ENCODE data around the gene HDC. TPM values are rescaled to one million over a fixed set of nuclear protein-coding genes. Genes with fewer than 3 reads are reported as not detected.

Gene HDC
- polyA plus RNA-seq, 4 donors, result 0.22 to 0.54 TPM; not detected in 2

DNA sequence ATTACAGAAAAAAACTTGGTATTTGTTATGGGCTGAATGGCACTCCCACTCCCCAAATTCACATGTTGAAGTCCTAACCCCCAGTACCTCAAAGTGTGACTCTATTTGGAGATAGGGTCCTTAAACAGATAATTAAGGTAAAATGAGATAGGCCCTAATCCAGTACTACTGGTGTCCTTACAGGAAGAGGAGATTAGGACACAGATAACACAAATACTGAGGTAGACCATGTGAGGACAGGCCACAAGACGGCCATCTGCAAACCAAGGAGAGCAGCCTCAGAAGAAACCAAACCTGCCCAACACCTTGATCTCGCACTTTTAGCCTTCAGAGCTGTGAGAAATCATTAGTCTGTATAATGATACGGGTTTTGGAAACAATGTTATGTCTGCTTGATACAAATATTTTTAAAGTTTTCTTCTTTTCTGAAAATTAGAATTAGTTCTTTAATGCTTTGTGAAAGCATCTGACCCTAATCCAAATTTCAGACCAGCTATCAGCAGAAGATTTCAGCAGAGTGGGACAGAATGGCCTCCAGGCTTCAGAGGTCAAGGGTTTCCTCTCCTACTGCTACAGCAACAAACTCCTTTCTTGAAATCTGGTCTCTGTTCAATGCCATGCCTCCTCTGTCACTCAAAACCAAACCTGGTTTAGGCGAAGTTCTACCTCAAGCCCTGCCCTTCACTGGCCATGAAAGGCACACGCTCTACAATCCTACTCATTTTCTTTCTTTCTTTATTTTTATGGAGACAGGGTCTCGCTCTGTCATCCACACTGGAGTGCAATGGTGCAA is 22.0 kb upstream of the HDC start:
- no peak for FAIRE-seq
- H3K36me3 ChIP-seq (ENCODE audit: control insufficient read depth in 3 of 3, insufficient read depth in 2 of 3, low read depth in 1 of 3, low read length in 3 of 3), result peaks cover 2 to 16% (median 6%) of the 10 kb centered on the region in 3 donors
- no peak overlapping the region for H3K4me3 ChIP-seq (ENCODE audit: low read depth in 1 of 3, low read length in 3 of 3)
- DNase-seq, result no peak
- H3K27me3 ChIP-seq (ENCODE audit: control insufficient read depth in 3 of 3, insufficient read depth in 3 of 3, low read length in 3 of 3), result no peaks in the 10 kb centered on the region
- no peak overlapping the region for H3K27ac ChIP-seq (ENCODE audit: low read depth in 1 of 3, low read length in 2 of 3)
- 96 to 97% (median 96%) methylated on average over 6 of the region's 6 CpGs for WGBS, 3 donors
- no peaks in the 10 kb centered on the region for H3K9me3 ChIP-seq (ENCODE audit: control insufficient read depth in 2 of 2, insufficient read depth in 1 of 2, low read depth in 1 of 2, low read length in 1 of 2)
- H3K4me1 ChIP-seq (ENCODE audit: control insufficient read depth in 3 of 3, insufficient read depth in 2 of 3, low read depth in 1 of 3, low read length in 2 of 3), result no peaks in the 10 kb centered on the region

DNA sequence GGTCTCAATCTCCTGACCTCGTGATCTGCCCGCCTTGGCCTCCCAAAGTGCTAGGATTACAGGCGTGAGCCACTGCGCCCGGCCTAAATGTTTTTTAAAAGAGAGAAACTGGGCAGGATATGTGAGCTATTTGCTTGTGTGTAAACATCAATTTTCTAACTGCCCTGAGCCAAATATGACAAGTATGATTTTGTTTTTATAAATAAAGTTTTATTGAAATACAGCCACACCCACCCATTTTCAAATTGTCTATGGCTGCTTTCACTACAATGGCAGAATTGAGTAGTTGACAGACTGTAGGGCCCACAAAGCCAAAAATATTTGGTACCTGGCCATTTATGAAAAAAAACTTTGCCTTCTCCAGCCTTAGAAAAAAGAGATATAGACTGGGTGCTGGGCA is 15.9 kb upstream of the HDC start:
- Histone ChIP-seq H3K27me3 (ENCODE audit: control insufficient read depth in 3 of 3, insufficient read depth in 3 of 3, low read length in 3 of 3) (no peaks in the 10 kb centered on the region), H3K27ac (ENCODE audit: low read depth in 1 of 3, low read length in 2 of 3) (no peak overlapping the region), H3K36me3 (ENCODE audit: control insufficient read depth in 3 of 3, insufficient read depth in 2 of 3, low read depth in 1 of 3, low read length in 3 of 3) (peaks cover 0 to 5% (median 2%) of the 10 kb centered on the region in 3 donors), H3K4me3 (ENCODE audit: low read depth in 1 of 3, low read length in 3 of 3) (no peak overlapping the region), H3K9me3 (ENCODE audit: control insufficient read depth in 2 of 2, insufficient read depth in 1 of 2, low read depth in 1 of 2, low read length in 1 of 2) (no peaks in the 10 kb centered on the region), H3K4me1 (ENCODE audit: control insufficient read depth in 3 of 3, insufficient read depth in 2 of 3, low read depth in 1 of 3, low read length in 2 of 3) (no peaks in the 10 kb centered on the region)
- DNase-seq, result no peak
- 77 to 93% (median 81%) methylated on average over 4 to 5 of the region's 5 CpGs for WGBS, 3 donors
- FAIRE-seq, result no peak

GRCh38 chr15:50280271-50280670 is 14.7 kb upstream of the HDC start:
- H3K9me3 ChIP-seq (ENCODE audit: control insufficient read depth in 2 of 2, insufficient read depth in 1 of 2, low read depth in 1 of 2, low read length in 1 of 2), result no peaks in the 10 kb centered on the region
- FAIRE-seq (no peak), DNase-seq (no peak)
- peaks cover 0 to 5% (median 2%) of the 10 kb centered on the region in 3 donors for H3K36me3 ChIP-seq (ENCODE audit: control insufficient read depth in 3 of 3, insufficient read depth in 2 of 3, low read depth in 1 of 3, low read length in 3 of 3)
- no peaks in the 10 kb centered on the region for H3K27me3 ChIP-seq (ENCODE audit: control insufficient read depth in 3 of 3, insufficient read depth in 3 of 3, low read length in 3 of 3)
- WGBS, 3 donors, result 93 to 99% (median 97%) methylated on average over 3 of the region's 3 CpGs
- no peak overlapping the region for H3K27ac ChIP-seq (ENCODE audit: low read depth in 1 of 3, low read length in 2 of 3)
- H3K4me1 ChIP-seq (ENCODE audit: control insufficient read depth in 3 of 3, insufficient read depth in 2 of 3, low read depth in 1 of 3, low read length in 2 of 3), result no peaks in the 10 kb centered on the region
- H3K4me3 ChIP-seq (ENCODE audit: low read depth in 1 of 3, low read length in 3 of 3), result no peak overlapping the region

DNA sequence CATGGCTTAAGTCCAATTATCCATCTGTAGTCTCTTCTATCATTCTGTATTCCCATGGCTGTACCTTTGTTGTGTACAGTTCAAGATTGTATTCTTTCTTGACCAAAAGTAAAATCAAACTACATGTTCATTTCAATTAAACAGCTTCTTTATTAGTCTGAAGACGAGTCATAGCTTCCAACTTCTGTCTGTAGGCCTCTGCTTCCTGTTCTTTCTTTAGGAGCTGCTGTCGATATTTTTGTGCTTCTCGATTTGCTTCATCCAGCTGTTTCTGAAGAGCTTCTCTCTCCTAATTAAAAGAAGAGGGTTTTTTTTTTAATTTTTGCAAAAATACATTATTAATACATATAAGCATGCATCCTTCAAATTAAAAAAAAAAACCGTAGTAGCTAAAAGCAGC is 13.0 kb upstream of the HDC start:
- FAIRE-seq (no peak), DNase-seq (no peak)
- Histone ChIP-seq H3K4me3 (ENCODE audit: low read depth in 1 of 3, low read length in 3 of 3) (no peak overlapping the region), H3K27me3 (ENCODE audit: control insufficient read depth in 3 of 3, insufficient read depth in 3 of 3, low read length in 3 of 3) (no peaks in the 10 kb centered on the region), H3K27ac (ENCODE audit: low read depth in 1 of 3, low read length in 2 of 3) (no peak overlapping the region), H3K9me3 (ENCODE audit: control insufficient read depth in 2 of 2, insufficient read depth in 1 of 2, low read depth in 1 of 2, low read length in 1 of 2) (no peaks in the 10 kb centered on the region), H3K4me1 (ENCODE audit: control insufficient read depth in 3 of 3, insufficient read depth in 2 of 3, low read depth in 1 of 3, low read length in 2 of 3) (no peaks in the 10 kb centered on the region), H3K36me3 (ENCODE audit: control insufficient read depth in 3 of 3, insufficient read depth in 2 of 3, low read depth in 1 of 3, low read length in 3 of 3) (peaks cover 0 to 5% (median 0%) of the 10 kb centered on the region in 3 donors)
- 81 to 93% (median 82%) methylated on average over 4 of the region's 4 CpGs for WGBS, 3 donors

GRCh38 chr15:50277370-50277769 is 11.8 kb upstream of the HDC start:
- H3K27me3 ChIP-seq (ENCODE audit: control insufficient read depth in 3 of 3, insufficient read depth in 3 of 3, low read length in 3 of 3), result no peaks in the 10 kb centered on the region
- H3K4me3 ChIP-seq (ENCODE audit: low read depth in 1 of 3, low read length in 3 of 3), result no peak overlapping the region
- FAIRE-seq (no peak), DNase-seq (no peak)
- 85 to 90% (median 85%) methylated on average over 1 of the region's 1 CpG for WGBS, 3 donors
- no peaks in the 10 kb centered on the region for H3K4me1 ChIP-seq (ENCODE audit: control insufficient read depth in 3 of 3, insufficient read depth in 2 of 3, low read depth in 1 of 3, low read length in 2 of 3)
- H3K36me3 ChIP-seq (ENCODE audit: control insufficient read depth in 3 of 3, insufficient read depth in 2 of 3, low read depth in 1 of 3, low read length in 3 of 3), result peaks cover 0 to 5% (median 0%) of the 10 kb centered on the region in 3 donors
- no peak overlapping the region for H3K27ac ChIP-seq (ENCODE audit: low read depth in 1 of 3, low read length in 2 of 3)
- no peaks in the 10 kb centered on the region for H3K9me3 ChIP-seq (ENCODE audit: control insufficient read depth in 2 of 2, insufficient read depth in 1 of 2, low read depth in 1 of 2, low read length in 1 of 2)

DNA sequence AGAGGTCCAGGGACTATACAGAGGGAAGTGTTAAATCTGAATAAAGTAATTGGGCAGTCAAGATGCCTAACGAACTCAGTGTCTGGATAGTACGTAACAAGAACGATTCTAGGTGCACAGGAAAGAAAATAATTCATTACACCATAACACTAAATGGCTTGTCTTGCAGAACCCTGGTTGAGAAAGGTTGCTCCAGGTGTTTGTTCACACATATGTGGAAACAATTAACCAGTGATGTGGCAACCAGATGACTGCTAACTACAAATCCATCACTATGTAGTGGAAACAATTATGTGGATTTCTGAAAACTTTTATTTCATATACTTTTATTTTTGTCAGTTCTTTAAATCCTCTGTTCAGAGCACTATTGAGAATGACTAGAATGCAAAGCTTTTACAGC is 10.4 kb upstream of the HDC start:
- DNase-seq (no peak), FAIRE-seq (no peak)
- 85 to 96% (median 89%) methylated on average over 3 of the region's 3 CpGs for WGBS, 3 donors
- H3K27me3 ChIP-seq (ENCODE audit: control insufficient read depth in 3 of 3, insufficient read depth in 3 of 3, low read length in 3 of 3), result no peaks in the 10 kb centered on the region
- H3K4me1 ChIP-seq (ENCODE audit: control insufficient read depth in 3 of 3, insufficient read depth in 2 of 3, low read depth in 1 of 3, low read length in 2 of 3), result no peaks in the 10 kb centered on the region
- no peak overlapping the region for H3K27ac ChIP-seq (ENCODE audit: low read depth in 1 of 3, low read length in 2 of 3)
- H3K4me3 ChIP-seq (ENCODE audit: low read depth in 1 of 3, low read length in 3 of 3), result no peak overlapping the region
- H3K9me3 ChIP-seq (ENCODE audit: control insufficient read depth in 2 of 2, insufficient read depth in 1 of 2, low read depth in 1 of 2, low read length in 1 of 2), result no peaks in the 10 kb centered on the region
- H3K36me3 ChIP-seq (ENCODE audit: control insufficient read depth in 3 of 3, insufficient read depth in 2 of 3, low read depth in 1 of 3, low read length in 3 of 3), result peaks cover 0 to 5% (median 0%) of the 10 kb centered on the region in 3 donors

GRCh38 chr15:50275091-50275490 is 9.6 kb upstream of the HDC start:
- Histone ChIP-seq H3K4me3 (ENCODE audit: low read depth in 1 of 3, low read length in 3 of 3) (no peak overlapping the region), H3K9me3 (ENCODE audit: control insufficient read depth in 2 of 2, insufficient read depth in 1 of 2, low read depth in 1 of 2, low read length in 1 of 2) (no peaks in the 10 kb centered on the region), H3K36me3 (ENCODE audit: control insufficient read depth in 3 of 3, insufficient read depth in 2 of 3, low read depth in 1 of 3, low read length in 3 of 3) (no peaks in the 10 kb centered on the region), H3K4me1 (ENCODE audit: control insufficient read depth in 3 of 3, insufficient read depth in 2 of 3, low read depth in 1 of 3, low read length in 2 of 3) (no peaks in the 10 kb centered on the region), H3K27me3 (ENCODE audit: control insufficient read depth in 3 of 3, insufficient read depth in 3 of 3, low read length in 3 of 3) (no peaks in the 10 kb centered on the region), H3K27ac (ENCODE audit: low read depth in 1 of 3, low read length in 2 of 3) (no peak overlapping the region)
- 22 to 45% (median 33%) methylated on average over 2 of the region's 2 CpGs for whole genome bisulfite sequencing, 3 donors
- FAIRE-seq (no peak), DNase-seq (no peak)

DNA sequence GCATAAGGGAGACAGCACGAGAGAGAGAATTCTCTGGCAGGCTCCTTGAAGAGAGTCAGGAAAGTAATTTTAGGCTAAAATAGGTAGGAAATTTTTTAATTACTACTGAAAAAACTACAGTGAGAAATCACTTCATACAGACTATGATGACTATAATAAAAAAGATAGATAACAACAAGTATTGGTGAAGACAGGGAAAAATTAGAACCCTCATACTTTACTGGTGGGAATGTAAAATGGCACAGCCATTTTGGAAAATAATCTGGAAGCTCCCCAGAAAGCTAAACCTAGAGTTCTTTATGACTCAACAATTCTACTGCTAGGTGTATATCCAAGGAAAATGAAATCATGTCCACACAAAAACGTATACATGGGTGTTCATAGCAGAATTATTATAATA is 2.1 kb upstream of the HDC start:
- Histone ChIP-seq H3K9me3 (ENCODE audit: control insufficient read depth in 2 of 2, insufficient read depth in 1 of 2, low read depth in 1 of 2, low read length in 1 of 2) (no peaks in the 10 kb centered on the region), H3K36me3 (ENCODE audit: control insufficient read depth in 3 of 3, insufficient read depth in 2 of 3, low read depth in 1 of 3, low read length in 3 of 3) (no peaks in the 10 kb centered on the region), H3K27me3 (ENCODE audit: control insufficient read depth in 3 of 3, insufficient read depth in 3 of 3, low read length in 3 of 3) (peaks cover 0 to 2% (median 0%) of the 10 kb centered on the region in 3 donors), H3K4me1 (ENCODE audit: control insufficient read depth in 3 of 3, insufficient read depth in 2 of 3, low read depth in 1 of 3, low read length in 2 of 3) (no peaks in the 10 kb centered on the region), H3K27ac (ENCODE audit: low read depth in 1 of 3, low read length in 2 of 3) (no peak overlapping the region), H3K4me3 (ENCODE audit: low read depth in 1 of 3, low read length in 3 of 3) (no peak overlapping the region)
- FAIRE-seq, result no peak
- WGBS, 3 donors, result 75 to 81% (median 79%) methylated on average over 2 of the region's 2 CpGs
- no peak for DNase-seq

- FAIRE-seq, result no peak
- 58 to 76% (median 67%) methylated on average over 4 of the region's 4 CpGs for WGBS, 3 donors
- peak in 1 of 2 donors; percentile 9 for DNase-seq
Measured at GRCh38 chr15:50262533-50262932, 3.0 kb downstream of the HDC start.

More at GRCh38 chr15:50262533-50262932, 3.0 kb downstream of the HDC start:
- no peaks in the 10 kb centered on the region for H3K36me3 ChIP-seq (ENCODE audit: control insufficient read depth in 3 of 3, insufficient read depth in 2 of 3, low read depth in 1 of 3, low read length in 3 of 3)
- H3K27ac ChIP-seq (ENCODE audit: low read depth in 1 of 3, low read length in 2 of 3), result no peak overlapping the region
- no peak overlapping the region for H3K4me3 ChIP-seq (ENCODE audit: low read depth in 1 of 3, low read length in 3 of 3)
- no peaks in the 10 kb centered on the region for H3K27me3 ChIP-seq (ENCODE audit: control insufficient read depth in 3 of 3, insufficient read depth in 3 of 3, low read length in 3 of 3)
- no peaks in the 10 kb centered on the region for H3K4me1 ChIP-seq (ENCODE audit: control insufficient read depth in 3 of 3, insufficient read depth in 2 of 3, low read depth in 1 of 3, low read length in 2 of 3)
- H3K9me3 ChIP-seq (ENCODE audit: control insufficient read depth in 2 of 2, insufficient read depth in 1 of 2, low read depth in 1 of 2, low read length in 1 of 2), result no peaks in the 10 kb centered on the region

Data from small intestine (tissue), 7 donors.